ENCODE data around the gene CBFA2T3. TPM values are rescaled to one million over a fixed set of nuclear protein-coding genes. Genes with fewer than 3 reads are reported as not detected.

CBFA2T3 gene
- total and polyA plus RNA-seq, 2 of the 13 experiments (the other 11 are each of a cell fraction or from before 2014, with no cell fraction given), result 0.05 TPM; not detected in 1

DNA sequence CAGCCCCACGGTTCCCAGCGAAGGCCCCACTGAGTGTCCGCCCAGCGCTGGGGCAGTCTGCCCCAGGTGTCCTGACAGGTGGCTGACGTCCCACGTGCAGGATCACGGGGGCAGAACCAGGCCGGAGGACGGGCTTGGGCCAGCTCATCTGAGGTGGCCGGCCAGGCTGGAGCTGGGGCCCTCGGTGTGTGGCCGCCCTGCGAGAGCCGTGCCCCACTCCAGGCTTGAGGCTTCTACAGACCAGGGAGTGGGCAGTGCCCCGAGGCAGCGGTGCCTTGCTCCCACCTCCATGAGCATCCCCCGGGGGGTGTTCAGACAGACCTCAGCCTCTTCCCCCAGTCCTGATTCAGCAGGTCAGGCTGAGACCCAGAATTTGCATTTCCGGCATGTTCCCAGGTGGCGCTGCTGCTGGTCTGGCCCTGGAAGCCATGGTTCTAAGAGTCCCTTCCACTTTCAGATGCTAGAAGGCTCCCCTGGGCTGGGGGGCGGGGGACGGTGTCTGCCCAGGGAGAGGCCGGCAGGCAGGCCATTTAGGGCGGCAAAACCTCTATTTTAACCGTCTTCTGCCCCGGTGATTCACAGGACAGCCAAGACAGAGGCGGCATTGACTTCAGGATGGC, 75.2 kb downstream of the CBFA2T3 start (continued):
- TF ChIP-seq, protein P1, sequence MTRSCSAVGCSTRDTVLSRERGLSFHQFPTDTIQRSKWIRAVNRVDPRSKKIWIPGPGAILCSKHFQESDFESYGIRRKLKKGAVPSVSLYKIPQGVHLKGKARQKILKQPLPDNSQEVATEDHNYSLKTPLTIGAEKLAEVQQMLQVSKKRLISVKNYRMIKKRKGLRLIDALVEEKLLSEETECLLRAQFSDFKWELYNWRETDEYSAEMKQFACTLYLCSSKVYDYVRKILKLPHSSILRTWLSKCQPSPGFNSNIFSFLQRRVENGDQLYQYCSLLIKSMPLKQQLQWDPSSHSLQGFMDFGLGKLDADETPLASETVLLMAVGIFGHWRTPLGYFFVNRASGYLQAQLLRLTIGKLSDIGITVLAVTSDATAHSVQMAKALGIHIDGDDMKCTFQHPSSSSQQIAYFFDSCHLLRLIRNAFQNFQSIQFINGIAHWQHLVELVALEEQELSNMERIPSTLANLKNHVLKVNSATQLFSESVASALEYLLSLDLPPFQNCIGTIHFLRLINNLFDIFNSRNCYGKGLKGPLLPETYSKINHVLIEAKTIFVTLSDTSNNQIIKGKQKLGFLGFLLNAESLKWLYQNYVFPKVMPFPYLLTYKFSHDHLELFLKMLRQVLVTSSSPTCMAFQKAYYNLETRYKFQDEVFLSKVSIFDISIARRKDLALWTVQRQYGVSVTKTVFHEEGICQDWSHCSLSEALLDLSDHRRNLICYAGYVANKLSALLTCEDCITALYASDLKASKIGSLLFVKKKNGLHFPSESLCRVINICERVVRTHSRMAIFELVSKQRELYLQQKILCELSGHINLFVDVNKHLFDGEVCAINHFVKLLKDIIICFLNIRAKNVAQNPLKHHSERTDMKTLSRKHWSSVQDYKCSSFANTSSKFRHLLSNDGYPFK (CRISPR knock-in tag; IDR thresholded peaks at IDR 0.05; ENCODE audit: borderline replicate concordance), result no peak
- TF ChIP-seq ZNF468 (CRISPR knock-in tag; IDR thresholded peaks at IDR 0.05) (no peak), ZBTB21 (CRISPR knock-in tag; IDR thresholded peaks at IDR 0.05) (no peak), PCBP1 (IDR thresholded peaks at IDR 0.05; ENCODE audit: borderline replicate concordance, low read depth, low read length) (no peak), ZSCAN25 (CRISPR knock-in tag; IDR thresholded peaks at IDR 0.05) (no peak), ZNF546 (CRISPR knock-in tag; conservative IDR thresholded peaks at IDR 0.05) (no peak), ZNF800 (CRISPR knock-in tag; IDR thresholded peaks at IDR 0.05) (peak; percentile 22; the same call in 1 of the 2 replicates), ZNF761 (CRISPR knock-in tag; conservative IDR thresholded peaks at IDR 0.05) (no peak), MAFK (conservative IDR thresholded peaks at IDR 0.05 in 1 of 2, IDR thresholded peaks at IDR 0.05 in 1 of 2; ENCODE audit: low read length in 2 of 2) (peak in 1 of 2 experiments; percentile 18; a peak in 1 of 4 replicates), ZNF816 (CRISPR knock-in tag; IDR thresholded peaks at IDR 0.05; ENCODE audit: borderline replicate concordance) (no peak), ZSCAN12 (CRISPR knock-in tag; IDR thresholded peaks at IDR 0.05) (peak; percentile 82; the same call in 1 of the 2 replicates), MEIS2 (CRISPR knock-in tag; IDR thresholded peaks at IDR 0.05) (peak; percentile 30; the same call in 1 of the 2 replicates), ZBTB39 (CRISPR knock-in tag; IDR thresholded peaks at IDR 0.05) (no peak), DR1 (CRISPR knock-in tag; IDR thresholded peaks at IDR 0.05) (no peak), SUZ12 (IDR thresholded peaks at IDR 0.05; ENCODE audit: low read depth, low read length) (no peak), SIX1 (CRISPR knock-in tag; IDR thresholded peaks at IDR 0.05; ENCODE audit: borderline replicate concordance) (no peak), KAT8 (CRISPR knock-in tag; IDR thresholded peaks at IDR 0.05) (no peak)
- TF ChIP-seq, protein P2, sequence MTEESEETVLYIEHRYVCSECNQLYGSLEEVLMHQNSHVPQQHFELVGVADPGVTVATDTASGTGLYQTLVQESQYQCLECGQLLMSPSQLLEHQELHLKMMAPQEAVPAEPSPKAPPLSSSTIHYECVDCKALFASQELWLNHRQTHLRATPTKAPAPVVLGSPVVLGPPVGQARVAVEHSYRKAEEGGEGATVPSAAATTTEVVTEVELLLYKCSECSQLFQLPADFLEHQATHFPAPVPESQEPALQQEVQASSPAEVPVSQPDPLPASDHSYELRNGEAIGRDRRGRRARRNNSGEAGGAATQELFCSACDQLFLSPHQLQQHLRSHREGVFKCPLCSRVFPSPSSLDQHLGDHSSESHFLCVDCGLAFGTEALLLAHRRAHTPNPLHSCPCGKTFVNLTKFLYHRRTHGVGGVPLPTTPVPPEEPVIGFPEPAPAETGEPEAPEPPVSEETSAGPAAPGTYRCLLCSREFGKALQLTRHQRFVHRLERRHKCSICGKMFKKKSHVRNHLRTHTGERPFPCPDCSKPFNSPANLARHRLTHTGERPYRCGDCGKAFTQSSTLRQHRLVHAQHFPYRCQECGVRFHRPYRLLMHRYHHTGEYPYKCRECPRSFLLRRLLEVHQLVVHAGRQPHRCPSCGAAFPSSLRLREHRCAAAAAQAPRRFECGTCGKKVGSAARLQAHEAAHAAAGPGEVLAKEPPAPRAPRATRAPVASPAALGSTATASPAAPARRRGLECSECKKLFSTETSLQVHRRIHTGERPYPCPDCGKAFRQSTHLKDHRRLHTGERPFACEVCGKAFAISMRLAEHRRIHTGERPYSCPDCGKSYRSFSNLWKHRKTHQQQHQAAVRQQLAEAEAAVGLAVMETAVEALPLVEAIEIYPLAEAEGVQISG (CRISPR knock-in tag; IDR thresholded peaks at IDR 0.05), result no peak

Data from HepG2 (cell line).